ENCODE measurements around the gene CASZ1.

CASZ1 gene

GRCh38 chr1:10820422-10820821 is 24.0 kb upstream of the CASZ1 start:
- no peak for FAIRE-seq

- no peak for FAIRE-seq
These were observed 22.9 kb upstream of the CASZ1 start for GRCh38 chr1:10819198-10819901.

GRCh38 chr1:10818262-10819197 is 22.1 kb upstream of the CASZ1 start:
- FAIRE-seq = no peak

GRCh38 chr1:10816743-10817369 is 20.4 kb upstream of the CASZ1 start:
- FAIRE-seq = no peak

GRCh38 chr1:10816233-10816632 is 19.8 kb upstream of the CASZ1 start:
- FAIRE-seq = no peak

- FAIRE-seq = no peak
These were observed 19.4 kb upstream of the CASZ1 start for GRCh38 chr1:10815858-10816195.

- FAIRE-seq = no peak
These were observed 18.8 kb upstream of the CASZ1 start for GRCh38 chr1:10814976-10815857.

- no peak for FAIRE-seq
These were observed 17.9 kb upstream of the CASZ1 start for GRCh38 chr1:10814312-10814711.

- no peak for FAIRE-seq
These were observed 17.4 kb upstream of the CASZ1 start for GRCh38 chr1:10813799-10814198.

- FAIRE-seq = no peak
These were observed 16.0 kb upstream of the CASZ1 start for GRCh38 chr1:10812387-10812915.

- no peak for FAIRE-seq
These were observed 12.0 kb upstream of the CASZ1 start for GRCh38 chr1:10808441-10808840.

GRCh38 chr1:10806966-10807365 is 10.5 kb upstream of the CASZ1 start:
- no peak for FAIRE-seq

GRCh38 chr1:10803971-10804820 is 7.8 kb upstream of the CASZ1 start:
- no peak for FAIRE-seq

GRCh38 chr1:10802944-10803715 is 6.7 kb upstream of the CASZ1 start:
- no peak for FAIRE-seq

- FAIRE-seq = no peak
These were observed 4.3 kb upstream of the CASZ1 start for GRCh38 chr1:10800778-10801177.

- no peak for FAIRE-seq
These were observed 3.3 kb upstream of the CASZ1 start for GRCh38 chr1:10799726-10800125.

- FAIRE-seq = no peak
These were observed 997 bp downstream of the CASZ1 start for GRCh38 chr1:10795276-10796021.

GRCh38 chr1:10794724-10795275 is 1.6 kb downstream of the CASZ1 start:
- no peak for FAIRE-seq

GRCh38 chr1:10793129-10793651 is 3.3 kb downstream of the CASZ1 start:
- no peak for FAIRE-seq
